Stimulated activated CD4-positive, alpha-beta T cell treated with anti-CD3 and anti-CD28 coated beads, Interleukin-4, amount 100 ng/mL, for 1 hour (primary cell): Measurements from ENCODE around the gene RNASET2.
"Not testable (repeated sequence)": the region's sequence is repeated elsewhere in the genome, so short reads cannot be mapped to it uniquely, and the experiment has no call there.

Experiments used
- DNase-seq: peaks from one replicate; pipeline ENCODE4 v3.0.0-alpha.2; 2020

The RNASET2 gene

GRCh38 chr6:166926748-166927147, 29.6 kb downstream of the RNASET2 start:
- no peak for DNase-seq

- DNase-seq = no peak
Measured at GRCh38 chr6:166925141-166925996, 31.0 kb downstream of the RNASET2 start.

GRCh38 chr6:166924531-166924930, 31.8 kb downstream of the RNASET2 start:
- no peak for DNase-seq

GRCh38 chr6:166922937-166923336, 33.4 kb downstream of the RNASET2 start:
- no peak for DNase-seq

GRCh38 chr6:166921570-166921969, 34.8 kb downstream of the RNASET2 start:
- no peak for DNase-seq

GRCh38 chr6:166916824-166917223, 39.5 kb downstream of the RNASET2 start:
- no peak for DNase-seq

GRCh38 chr6:166915484-166915883, 40.9 kb downstream of the RNASET2 start:
- DNase-seq = not testable (repeated sequence)

- not testable (repeated sequence) for DNase-seq
Measured at GRCh38 chr6:166914952-166915351, 41.4 kb downstream of the RNASET2 start.

- DNase-seq = no peak
Measured at GRCh38 chr6:166911248-166911677, 45.1 kb downstream of the RNASET2 start.

- no peak for DNase-seq
Measured at GRCh38 chr6:166910601-166911000, 45.7 kb downstream of the RNASET2 start.

- no peak for DNase-seq
Measured at GRCh38 chr6:166908811-166909210, 47.5 kb downstream of the RNASET2 start.

- no peak for DNase-seq
Measured at GRCh38 chr6:166907871-166908806, 48.2 kb downstream of the RNASET2 start.

GRCh38 chr6:166907373-166907841, 48.9 kb downstream of the RNASET2 start:
- no peak for DNase-seq

- no peak for DNase-seq
Measured at GRCh38 chr6:166906376-166907044, 49.8 kb downstream of the RNASET2 start.

- DNase-seq = no peak
Measured at GRCh38 chr6:166905505-166906134, 50.7 kb downstream of the RNASET2 start.

- DNase-seq = no peak
Measured at GRCh38 chr6:166905013-166905412, 51.3 kb downstream of the RNASET2 start.

GRCh38 chr6:166904101-166904746, 52.1 kb downstream of the RNASET2 start:
- no peak for DNase-seq

GRCh38 chr6:166903500-166903899, 52.9 kb downstream of the RNASET2 start:
- no peak for DNase-seq

GRCh38 chr6:166903027-166903426, 53.3 kb downstream of the RNASET2 start:
- DNase-seq = no peak

GRCh38 chr6:166902211-166902755, 54.1 kb downstream of the RNASET2 start:
- DNase-seq = no peak

- DNase-seq = no peak
Measured at GRCh38 chr6:166901626-166902025, 54.7 kb downstream of the RNASET2 start.
